ENCODE measurements around the gene NOL9.

Gene NOL9

GRCh38 chr1:6545276-6546112 lies 8.8 kb downstream of the NOL9 start:
- Histone ChIP-seq H3K27me3 (ENCODE audit: control insufficient read depth in 2 of 2, insufficient read depth in 2 of 2, low read length in 2 of 2) (no peaks in the 10 kb centered on the region), H3K9ac (ENCODE audit: low read depth in 1 of 2, low read length in 2 of 2) (no peak overlapping the region), H3K4me1 (ENCODE audit: control insufficient read depth in 2 of 2, insufficient read depth in 2 of 2, low read length in 2 of 2) (no peaks in the 10 kb centered on the region), H3K4me3 (ENCODE audit: low read length in 2 of 2) (no peak overlapping the region), H3K36me3 (ENCODE audit: control insufficient read depth in 2 of 2, insufficient read depth in 2 of 2, low read length in 2 of 2) (peaks cover 42 to 66% of the 10 kb centered on the region in 2 donors), H3K9me3 (ENCODE audit: control insufficient read depth in 2 of 2, low read length in 2 of 2) (no peaks in the 10 kb centered on the region), H3K27ac (ENCODE audit: low read depth in 2 of 2, low read length in 2 of 2) (no peak overlapping the region)

GRCh38 chr1:6544831-6545230 lies 9.5 kb downstream of the NOL9 start:
- H3K27me3 ChIP-seq (ENCODE audit: control insufficient read depth in 2 of 2, insufficient read depth in 2 of 2, low read length in 2 of 2): no peaks in the 10 kb centered on the region
- no peak overlapping the region for H3K4me3 ChIP-seq (ENCODE audit: low read length in 2 of 2)
- no peaks in the 10 kb centered on the region for H3K9me3 ChIP-seq (ENCODE audit: control insufficient read depth in 2 of 2, low read length in 2 of 2)
- H3K9ac ChIP-seq (ENCODE audit: low read depth in 1 of 2, low read length in 2 of 2): no peak overlapping the region
- no peaks in the 10 kb centered on the region for H3K4me1 ChIP-seq (ENCODE audit: control insufficient read depth in 2 of 2, insufficient read depth in 2 of 2, low read length in 2 of 2)
- H3K36me3 ChIP-seq (ENCODE audit: control insufficient read depth in 2 of 2, insufficient read depth in 2 of 2, low read length in 2 of 2): peaks cover 42 to 62% of the 10 kb centered on the region in 2 donors
- H3K27ac ChIP-seq (ENCODE audit: low read depth in 2 of 2, low read length in 2 of 2): no peak overlapping the region

DNA sequence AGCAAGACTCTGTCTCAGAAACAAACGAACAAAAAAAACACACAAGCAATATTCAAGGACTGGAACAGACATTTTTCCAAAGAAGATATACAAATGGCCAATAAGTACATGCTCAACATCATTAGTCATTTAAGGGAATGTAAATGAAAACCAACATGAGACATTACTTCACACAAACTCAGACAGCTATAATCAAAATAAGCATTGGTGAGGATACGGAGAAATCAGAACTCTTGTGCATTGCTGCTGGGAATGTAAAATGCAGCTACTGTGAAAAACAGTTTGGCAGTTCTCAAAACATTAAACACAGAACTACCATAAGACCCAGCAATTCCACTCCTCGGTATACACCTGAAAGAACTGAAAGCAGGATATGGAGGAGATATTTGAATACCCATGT lies 15.4 kb downstream of the NOL9 start:
- H3K9ac ChIP-seq (ENCODE audit: low read depth in 1 of 2, low read length in 2 of 2): no peak overlapping the region
- no peaks in the 10 kb centered on the region for H3K9me3 ChIP-seq (ENCODE audit: control insufficient read depth in 2 of 2, low read length in 2 of 2)
- peaks cover 2 to 35% of the 10 kb centered on the region in 2 donors for H3K36me3 ChIP-seq (ENCODE audit: control insufficient read depth in 2 of 2, insufficient read depth in 2 of 2, low read length in 2 of 2)
- no peaks in the 10 kb centered on the region for H3K4me1 ChIP-seq (ENCODE audit: control insufficient read depth in 2 of 2, insufficient read depth in 2 of 2, low read length in 2 of 2)
- H3K27ac ChIP-seq (ENCODE audit: low read depth in 2 of 2, low read length in 2 of 2): no peak overlapping the region
- H3K27me3 ChIP-seq (ENCODE audit: control insufficient read depth in 2 of 2, insufficient read depth in 2 of 2, low read length in 2 of 2): no peaks in the 10 kb centered on the region
- H3K4me3 ChIP-seq (ENCODE audit: low read length in 2 of 2): no peak overlapping the region

- no peak overlapping the region for H3K4me3 ChIP-seq (ENCODE audit: low read length in 2 of 2)
- H3K9ac ChIP-seq (ENCODE audit: low read depth in 1 of 2, low read length in 2 of 2): no peak overlapping the region
- H3K27ac ChIP-seq (ENCODE audit: low read depth in 2 of 2, low read length in 2 of 2): no peak overlapping the region
- H3K36me3 ChIP-seq (ENCODE audit: control insufficient read depth in 2 of 2, insufficient read depth in 2 of 2, low read length in 2 of 2): peaks cover 23 to 45% of the 10 kb centered on the region in 2 donors
- H3K9me3 ChIP-seq (ENCODE audit: control insufficient read depth in 2 of 2, low read length in 2 of 2): no peaks in the 10 kb centered on the region
- no peaks in the 10 kb centered on the region for H3K4me1 ChIP-seq (ENCODE audit: control insufficient read depth in 2 of 2, insufficient read depth in 2 of 2, low read length in 2 of 2)
- H3K27me3 ChIP-seq (ENCODE audit: control insufficient read depth in 2 of 2, insufficient read depth in 2 of 2, low read length in 2 of 2): no peaks in the 10 kb centered on the region
Observed at GRCh38 chr1:6536291-6536690, 18.0 kb downstream of the NOL9 start.

DNA sequence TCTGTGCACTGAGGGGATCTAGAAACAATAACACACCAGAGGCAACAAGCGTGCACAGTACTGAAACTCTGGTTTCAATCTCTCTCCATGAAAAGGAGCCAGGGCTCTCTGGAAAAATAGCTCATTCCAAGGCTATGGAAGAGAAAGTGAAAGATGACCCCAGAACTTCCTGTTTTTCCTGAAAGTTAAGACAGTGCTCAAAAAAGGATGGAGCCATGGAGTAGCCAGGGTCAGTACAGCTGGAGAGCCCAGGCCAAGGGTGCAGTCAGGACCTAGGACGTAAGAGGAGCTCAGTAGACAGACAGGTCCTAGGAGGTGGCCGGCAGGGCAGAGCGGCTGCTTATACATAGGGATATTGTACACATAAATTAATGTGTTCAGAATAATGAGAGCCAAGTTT lies 19.1 kb downstream of the NOL9 start:
- H3K36me3 ChIP-seq (ENCODE audit: control insufficient read depth in 2 of 2, insufficient read depth in 2 of 2, low read length in 2 of 2): peaks cover 33 to 49% of the 10 kb centered on the region in 2 donors

DNA sequence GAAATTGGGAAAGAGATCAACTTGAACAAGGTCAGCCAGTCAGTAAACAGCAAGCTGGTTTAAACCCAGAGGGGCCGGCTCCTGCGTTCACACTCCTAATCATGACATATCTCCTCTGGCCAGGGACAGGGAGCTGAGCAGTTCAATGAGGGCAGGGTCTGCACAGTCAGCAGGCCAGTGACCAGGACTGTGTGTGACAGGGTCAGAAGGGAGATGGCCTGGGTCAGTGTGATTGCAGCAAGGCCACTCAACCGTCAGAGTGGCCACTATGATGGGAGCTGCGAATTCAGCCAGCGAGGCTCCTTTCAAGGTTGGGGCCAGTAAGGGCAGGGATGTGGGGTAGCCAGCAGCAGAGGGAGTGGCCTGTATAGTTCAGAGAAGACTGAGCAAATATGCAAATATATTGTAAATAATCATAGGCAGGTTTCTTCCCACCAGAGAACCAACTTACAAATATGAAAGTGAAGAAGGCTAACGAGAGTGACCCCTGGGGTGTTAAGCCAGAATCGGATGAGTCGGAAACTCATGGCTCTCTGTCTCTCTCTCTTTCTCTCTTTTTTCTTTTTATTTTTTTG lies 20.0 kb downstream of the NOL9 start:
- no peak overlapping the region for H3K9ac ChIP-seq (ENCODE audit: low read depth in 1 of 2, low read length in 2 of 2)
- no peak overlapping the region for H3K27ac ChIP-seq (ENCODE audit: low read depth in 2 of 2, low read length in 2 of 2)
- no peaks in the 10 kb centered on the region for H3K27me3 ChIP-seq (ENCODE audit: control insufficient read depth in 2 of 2, insufficient read depth in 2 of 2, low read length in 2 of 2)
- H3K9me3 ChIP-seq (ENCODE audit: control insufficient read depth in 2 of 2, low read length in 2 of 2): no peaks in the 10 kb centered on the region
- H3K4me1 ChIP-seq (ENCODE audit: control insufficient read depth in 2 of 2, insufficient read depth in 2 of 2, low read length in 2 of 2): no peaks in the 10 kb centered on the region
- no peak overlapping the region for H3K4me3 ChIP-seq (ENCODE audit: low read length in 2 of 2)
- H3K36me3 ChIP-seq (ENCODE audit: control insufficient read depth in 2 of 2, insufficient read depth in 2 of 2, low read length in 2 of 2): peaks cover 34 to 47% of the 10 kb centered on the region in 2 donors

More for the DNA sequence above, 19.1 kb downstream of the NOL9 start:
- Histone ChIP-seq H3K27ac (ENCODE audit: low read depth in 2 of 2, low read length in 2 of 2) (no peak overlapping the region), H3K27me3 (ENCODE audit: control insufficient read depth in 2 of 2, insufficient read depth in 2 of 2, low read length in 2 of 2) (no peaks in the 10 kb centered on the region), H3K4me3 (ENCODE audit: low read length in 2 of 2) (no peak overlapping the region), H3K9ac (ENCODE audit: low read depth in 1 of 2, low read length in 2 of 2) (no peak overlapping the region), H3K4me1 (ENCODE audit: control insufficient read depth in 2 of 2, insufficient read depth in 2 of 2, low read length in 2 of 2) (no peaks in the 10 kb centered on the region), H3K9me3 (ENCODE audit: control insufficient read depth in 2 of 2, low read length in 2 of 2) (no peaks in the 10 kb centered on the region)

- Histone ChIP-seq H3K4me3 (ENCODE audit: low read length in 2 of 2) (no peak overlapping the region), H3K36me3 (ENCODE audit: control insufficient read depth in 2 of 2, insufficient read depth in 2 of 2, low read length in 2 of 2) (peaks cover 51 to 62% of the 10 kb centered on the region in 2 donors), H3K27me3 (ENCODE audit: control insufficient read depth in 2 of 2, insufficient read depth in 2 of 2, low read length in 2 of 2) (no peaks in the 10 kb centered on the region), H3K9ac (ENCODE audit: low read depth in 1 of 2, low read length in 2 of 2) (no peak overlapping the region), H3K9me3 (ENCODE audit: control insufficient read depth in 2 of 2, low read length in 2 of 2) (no peaks in the 10 kb centered on the region), H3K4me1 (ENCODE audit: control insufficient read depth in 2 of 2, insufficient read depth in 2 of 2, low read length in 2 of 2) (no peaks in the 10 kb centered on the region), H3K27ac (ENCODE audit: low read depth in 2 of 2, low read length in 2 of 2) (no peak overlapping the region)
Observed at GRCh38 chr1:6531996-6532395, 22.3 kb downstream of the NOL9 start.

- Histone ChIP-seq H3K27me3 (ENCODE audit: control insufficient read depth in 2 of 2, insufficient read depth in 2 of 2, low read length in 2 of 2) (no peaks in the 10 kb centered on the region), H3K36me3 (ENCODE audit: control insufficient read depth in 2 of 2, insufficient read depth in 2 of 2, low read length in 2 of 2) (peaks cover 62 to 66% of the 10 kb centered on the region in 2 donors), H3K27ac (ENCODE audit: low read depth in 2 of 2, low read length in 2 of 2) (no peak overlapping the region), H3K4me1 (ENCODE audit: control insufficient read depth in 2 of 2, insufficient read depth in 2 of 2, low read length in 2 of 2) (no peaks in the 10 kb centered on the region), H3K9ac (ENCODE audit: low read depth in 1 of 2, low read length in 2 of 2) (no peak overlapping the region), H3K9me3 (ENCODE audit: control insufficient read depth in 2 of 2, low read length in 2 of 2) (no peaks in the 10 kb centered on the region), H3K4me3 (ENCODE audit: low read length in 2 of 2) (no peak overlapping the region)
Observed at GRCh38 chr1:6530504-6531160, 23.7 kb downstream of the NOL9 start.

GRCh38 chr1:6528492-6528891 lies 25.8 kb downstream of the NOL9 start:
- no peak overlapping the region for H3K4me3 ChIP-seq (ENCODE audit: low read length in 2 of 2)
- no peak overlapping the region for H3K9ac ChIP-seq (ENCODE audit: low read depth in 1 of 2, low read length in 2 of 2)
- H3K9me3 ChIP-seq (ENCODE audit: control insufficient read depth in 2 of 2, low read length in 2 of 2): no peaks in the 10 kb centered on the region
- H3K36me3 ChIP-seq (ENCODE audit: control insufficient read depth in 2 of 2, insufficient read depth in 2 of 2, low read length in 2 of 2): peaks cover 61 to 63% of the 10 kb centered on the region in 2 donors
- no peaks in the 10 kb centered on the region for H3K27me3 ChIP-seq (ENCODE audit: control insufficient read depth in 2 of 2, insufficient read depth in 2 of 2, low read length in 2 of 2)
- no peaks in the 10 kb centered on the region for H3K4me1 ChIP-seq (ENCODE audit: control insufficient read depth in 2 of 2, insufficient read depth in 2 of 2, low read length in 2 of 2)
- no peak overlapping the region for H3K27ac ChIP-seq (ENCODE audit: low read depth in 2 of 2, low read length in 2 of 2)

- Histone ChIP-seq H3K27me3 (ENCODE audit: control insufficient read depth in 2 of 2, insufficient read depth in 2 of 2, low read length in 2 of 2) (no peaks in the 10 kb centered on the region), H3K4me3 (ENCODE audit: low read length in 2 of 2) (no peak overlapping the region), H3K9me3 (ENCODE audit: control insufficient read depth in 2 of 2, low read length in 2 of 2) (no peaks in the 10 kb centered on the region), H3K27ac (ENCODE audit: low read depth in 2 of 2, low read length in 2 of 2) (no peak overlapping the region), H3K9ac (ENCODE audit: low read depth in 1 of 2, low read length in 2 of 2) (no peak overlapping the region), H3K4me1 (ENCODE audit: control insufficient read depth in 2 of 2, insufficient read depth in 2 of 2, low read length in 2 of 2) (no peaks in the 10 kb centered on the region), H3K36me3 (ENCODE audit: control insufficient read depth in 2 of 2, insufficient read depth in 2 of 2, low read length in 2 of 2) (peaks cover 40 to 42% of the 10 kb centered on the region in 2 donors)
Observed at GRCh38 chr1:6526316-6526715, 28.0 kb downstream of the NOL9 start.
